Kidney epithelial cell (primary cell): ENCODE measurements around the gene MGMT. TPM values are rescaled to one million over a fixed set of nuclear protein-coding genes. Genes with fewer than 3 reads are reported as not detected.

Experiments
- DNase-seq: peaks from one replicate; pipeline ENCODE4 v3.0.0-alpha.2; 2010; ENCODE audit warnings: low read depth
- H3K27me3 ChIP-seq: 2 replicates; pipeline ENCODE4 v1.6.0; 2011; ENCODE audit warnings: low read length; ENCODE audit not compliant: control insufficient read depth, insufficient read depth
- H3K36me3 ChIP-seq: 2 replicates; pipeline ENCODE4 v1.5.1; 2011; ENCODE audit warnings: low read length; ENCODE audit not compliant: control insufficient read depth, insufficient read depth
- H3K4me3 ChIP-seq: 2 replicates; pipeline ENCODE4 v1.5.1; 2011; ENCODE audit warnings: low read depth, mild to moderate bottlenecking, control low read depth, low read length
- CTCF ChIP-seq: IDR thresholded peaks from 2 replicates; pipeline ENCODE4 v1.5.1; 2011; ENCODE audit warnings: mild to moderate bottlenecking, moderate library complexity, low read length, control low read depth, inconsistent platforms; ENCODE audit not compliant: insufficient read depth, poor library complexity, severe bottlenecking
- total RNA-seq: library from RNA; depleted of rRNA; stranded (reverse); fragments of >200 nt; gene quantifications from 2 replicates; pipeline ENCODE4 v1.2.3, GENCODE V29; 2015

The MGMT gene
- total RNA-seq, 1 donor from 2014 or later, result 36.1 TPM

DNA sequence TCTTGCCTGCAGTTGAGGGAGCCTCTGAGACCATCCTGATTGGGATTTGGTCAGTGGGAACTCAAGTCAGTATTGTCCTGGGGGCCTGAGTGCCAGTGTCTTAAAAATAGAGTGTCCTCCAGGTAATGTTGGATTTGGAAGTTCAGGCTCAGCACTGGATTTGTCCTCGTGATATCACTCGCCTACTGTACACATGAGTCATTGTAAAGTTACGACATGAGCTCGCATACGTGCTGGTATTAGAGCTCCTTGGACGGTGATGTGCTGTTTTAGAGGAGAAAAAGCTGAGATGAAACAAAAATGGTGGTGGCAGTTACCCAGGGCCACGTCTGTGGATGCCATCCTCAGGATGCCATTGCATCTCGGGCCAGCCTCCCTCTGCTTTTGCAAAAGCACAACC, 78.2 kb downstream of the MGMT start:
- DNase-seq, result no peak
- H3K4me3 ChIP-seq, result no peak overlapping the region
- no peaks in the 10 kb centered on the region for H3K27me3 ChIP-seq
- TF ChIP-seq CTCF, result no peak
- H3K36me3 ChIP-seq, result no peaks in the 10 kb centered on the region

DNA sequence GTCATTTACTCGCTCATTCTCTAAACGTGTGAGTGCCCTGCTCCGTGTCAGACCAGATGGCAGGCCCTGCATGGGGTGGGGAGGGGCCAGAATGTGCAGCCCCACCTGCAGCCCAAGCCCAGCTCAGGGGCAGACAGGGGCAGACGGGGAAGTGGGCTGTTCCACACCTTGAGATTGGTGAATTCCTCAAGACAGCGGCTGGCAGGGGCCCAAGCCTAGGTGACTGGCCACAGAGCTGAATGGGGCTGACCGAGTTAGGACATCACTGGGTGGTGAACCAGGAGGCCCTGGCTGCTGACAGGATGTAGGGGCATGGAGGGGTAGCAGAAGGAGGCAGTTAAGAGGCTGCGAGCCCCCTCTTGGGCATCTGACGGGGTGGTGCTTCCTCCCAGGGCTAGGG, 79.1 kb downstream of the MGMT start:
- no peaks in the 10 kb centered on the region for H3K27me3 ChIP-seq
- DNase-seq, result no peak
- no peak for TF ChIP-seq CTCF
- no peak overlapping the region for H3K4me3 ChIP-seq
- no peaks in the 10 kb centered on the region for H3K36me3 ChIP-seq

DNA sequence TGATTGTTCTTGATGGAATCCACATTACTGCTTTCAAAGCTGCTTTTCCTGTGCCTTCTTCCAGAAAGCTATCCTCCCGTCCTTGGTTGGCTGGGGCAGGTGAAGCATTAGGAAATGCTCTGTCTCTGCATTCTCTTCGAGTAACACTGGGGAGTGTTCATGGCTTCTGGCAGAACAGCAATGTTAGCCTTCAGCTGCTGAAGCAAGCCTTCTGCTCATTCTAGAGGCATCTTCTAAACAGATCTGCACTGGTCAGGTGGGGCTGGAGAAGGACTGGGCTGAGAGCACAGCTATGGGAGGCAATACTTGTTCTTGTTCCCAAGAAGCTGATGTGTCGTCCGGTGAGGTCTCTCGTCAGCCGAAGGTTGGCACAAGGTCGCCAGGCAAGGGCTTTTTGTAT, 80.6 kb downstream of the MGMT start:
- no peak for TF ChIP-seq CTCF
- no peaks in the 10 kb centered on the region for H3K27me3 ChIP-seq
- no peak overlapping the region for H3K4me3 ChIP-seq
- DNase-seq, result no peak
- H3K36me3 ChIP-seq, result no peaks in the 10 kb centered on the region

DNA sequence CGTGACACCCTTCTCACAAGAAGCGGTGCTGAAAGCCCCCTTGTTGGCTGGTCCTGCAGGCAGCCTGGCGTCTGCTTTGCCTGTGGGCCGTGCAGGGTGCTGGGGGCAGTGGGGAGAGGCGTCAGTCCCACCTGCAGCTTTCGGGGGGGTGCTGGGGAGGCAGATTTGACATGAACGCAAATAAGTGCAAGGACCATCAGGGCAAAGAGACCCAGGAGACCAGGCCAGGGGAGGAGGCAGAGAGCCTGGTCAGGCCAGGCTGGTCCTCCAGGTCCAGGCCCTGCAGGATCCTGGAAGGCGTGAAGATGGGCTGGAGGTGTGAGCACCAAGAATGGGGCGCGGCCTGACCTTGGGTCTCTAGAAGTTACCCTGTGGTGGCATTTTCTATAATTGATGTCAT, 81.6 kb downstream of the MGMT start:
- Histone ChIP-seq H3K4me3 (no peak overlapping the region), H3K36me3 (no peaks in the 10 kb centered on the region), H3K27me3 (no peaks in the 10 kb centered on the region)
- DNase-seq, result no peak
- TF ChIP-seq CTCF, result no peak

- H3K27me3 ChIP-seq, result no peaks in the 10 kb centered on the region
- no peak for DNase-seq
- no peaks in the 10 kb centered on the region for H3K36me3 ChIP-seq
- no peak for TF ChIP-seq CTCF
- no peak overlapping the region for H3K4me3 ChIP-seq
Observed at GRCh38 chr10:129550076-129550475, 83.0 kb downstream of the MGMT start.

GRCh38 chr10:129550658-129551057, 83.6 kb downstream of the MGMT start:
- DNase-seq, result no peak
- TF ChIP-seq CTCF, result no peak
- Histone ChIP-seq H3K36me3 (no peaks in the 10 kb centered on the region), H3K27me3 (no peaks in the 10 kb centered on the region), H3K4me3 (no peak overlapping the region)
